ENCODE data around the gene TRIP6. TPM values are rescaled to one million over a fixed set of nuclear protein-coding genes. Genes with fewer than 3 reads are reported as not detected.
A peak's percentile ranks its signal among the peaks of the same experiment; 100 is the strongest.

The TRIP6 gene
- total RNA-seq, 3 donors from 2014 or later (not counting 1 experiment from before 2014, with no cell fraction given): 1.1 to 3.5 (median 1.5) TPM

DNA sequence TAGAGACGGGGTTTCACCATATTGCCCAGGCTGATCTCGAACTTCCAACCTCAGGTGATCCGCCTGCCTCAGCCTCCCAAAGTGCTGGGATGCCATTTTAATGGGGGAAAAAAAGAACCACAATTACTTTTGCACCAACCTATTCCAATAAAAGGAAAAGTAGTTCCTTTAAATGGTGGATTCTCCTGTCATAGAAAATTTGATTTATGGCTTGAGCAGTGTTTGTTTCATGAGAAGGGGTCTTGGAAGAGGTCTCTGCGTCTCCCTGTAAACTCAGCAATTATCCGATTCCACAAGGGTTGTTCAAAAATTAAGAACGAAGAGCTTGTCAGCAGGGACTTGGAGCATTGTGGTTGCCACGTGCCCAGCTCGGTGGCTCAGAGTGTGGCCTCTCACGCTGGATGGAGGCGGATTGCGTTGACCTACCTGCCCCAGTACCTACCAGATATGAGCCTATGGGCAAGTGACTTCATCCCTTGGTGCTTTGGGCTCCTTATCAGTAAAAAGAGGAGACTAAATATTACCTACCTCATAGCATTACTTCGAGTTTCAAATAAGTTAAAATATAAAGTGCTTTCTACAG lies 2.8 kb upstream of the TRIP6 start:
- ATAC-seq (no peak), DNase-seq (peak in 1 of 2 donors; percentile 1)
- Mint-ChIP-seq H3K27me3 (ENCODE audit: low read depth in 2 of 2) (peaks cover 0 to 9% of the 10 kb centered on the region in 2 donors), H3K9me3 (no peaks in the 10 kb centered on the region), H3K4me3 (no peak overlapping the region), H3K4me1 (peaks cover 0 to 11% of the 10 kb centered on the region in 2 donors), H3K36me3 (no peaks in the 10 kb centered on the region), H3K27ac (no peak overlapping the region)
- WGBS (ENCODE audit: insufficient coverage): 85% methylated on average over 12 of the region's 12 CpGs
- Histone ChIP-seq H3K27ac (ENCODE audit: low read length) (no peak overlapping the region), H3K4me1 (ENCODE audit: control insufficient read depth, insufficient read depth, low read length) (peaks cover 20% of the 10 kb centered on the region), H3K36me3 (ENCODE audit: control insufficient read depth, insufficient read depth, low read length) (peaks cover 32% of the 10 kb centered on the region), H3K4me3 (ENCODE audit: low read length) (no peak overlapping the region), H3K9me3 (ENCODE audit: control insufficient read depth, insufficient read depth, low read length) (no peaks in the 10 kb centered on the region), H3K27me3 (ENCODE audit: control insufficient read depth, insufficient read depth, low read length) (peaks cover 9% of the 10 kb centered on the region)
- TF ChIP-seq, protein P1, sequence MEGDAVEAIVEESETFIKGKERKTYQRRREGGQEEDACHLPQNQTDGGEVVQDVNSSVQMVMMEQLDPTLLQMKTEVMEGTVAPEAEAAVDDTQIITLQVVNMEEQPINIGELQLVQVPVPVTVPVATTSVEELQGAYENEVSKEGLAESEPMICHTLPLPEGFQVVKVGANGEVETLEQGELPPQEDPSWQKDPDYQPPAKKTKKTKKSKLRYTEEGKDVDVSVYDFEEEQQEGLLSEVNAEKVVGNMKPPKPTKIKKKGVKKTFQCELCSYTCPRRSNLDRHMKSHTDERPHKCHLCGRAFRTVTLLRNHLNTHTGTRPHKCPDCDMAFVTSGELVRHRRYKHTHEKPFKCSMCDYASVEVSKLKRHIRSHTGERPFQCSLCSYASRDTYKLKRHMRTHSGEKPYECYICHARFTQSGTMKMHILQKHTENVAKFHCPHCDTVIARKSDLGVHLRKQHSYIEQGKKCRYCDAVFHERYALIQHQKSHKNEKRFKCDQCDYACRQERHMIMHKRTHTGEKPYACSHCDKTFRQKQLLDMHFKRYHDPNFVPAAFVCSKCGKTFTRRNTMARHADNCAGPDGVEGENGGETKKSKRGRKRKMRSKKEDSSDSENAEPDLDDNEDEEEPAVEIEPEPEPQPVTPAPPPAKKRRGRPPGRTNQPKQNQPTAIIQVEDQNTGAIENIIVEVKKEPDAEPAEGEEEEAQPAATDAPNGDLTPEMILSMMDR (IDR thresholded peaks at IDR 0.05): no peak
- intact Hi-C loops (cut with micrococcal nuclease): no loop called here

DNA sequence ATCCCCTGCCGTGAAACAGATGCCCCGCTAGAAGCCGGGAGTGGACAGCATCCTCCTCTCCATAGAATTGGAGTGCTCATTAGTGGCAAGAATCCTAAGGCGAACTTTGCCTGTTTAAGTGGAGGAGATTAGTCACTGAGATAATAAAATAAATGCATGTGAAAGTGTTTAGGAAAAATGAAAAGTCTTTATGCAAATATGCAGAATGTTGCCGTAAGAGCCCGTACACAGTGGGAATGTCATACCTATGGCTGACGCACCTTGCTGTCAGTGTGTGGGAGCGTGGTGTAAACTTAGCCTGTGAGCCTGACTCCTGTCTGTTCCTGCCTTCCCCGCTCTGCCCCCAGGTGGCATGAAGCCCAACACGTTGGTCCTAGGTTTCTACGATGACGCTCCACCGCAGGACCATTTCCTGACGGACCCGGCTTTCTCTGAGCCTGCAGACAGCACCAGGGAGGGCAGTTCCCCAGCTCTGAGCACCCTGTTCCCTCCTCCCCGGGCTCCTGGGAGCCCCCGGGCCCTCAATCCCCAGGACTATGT lies 1.7 kb upstream of the TRIP6 start:
- Histone ChIP-seq H3K27me3 (ENCODE audit: control insufficient read depth, insufficient read depth, low read length) (peaks cover 9% of the 10 kb centered on the region), H3K4me1 (ENCODE audit: control insufficient read depth, insufficient read depth, low read length) (peaks cover 20% of the 10 kb centered on the region), H3K9me3 (ENCODE audit: control insufficient read depth, insufficient read depth, low read length) (no peaks in the 10 kb centered on the region), H3K36me3 (ENCODE audit: control insufficient read depth, insufficient read depth, low read length) (peaks cover 23% of the 10 kb centered on the region), H3K27ac (ENCODE audit: low read length) (no peak overlapping the region), H3K4me3 (ENCODE audit: low read length) (no peak overlapping the region)
- no peak for DNase-seq
- Mint-ChIP-seq H3K36me3 (no peaks in the 10 kb centered on the region), H3K27me3 (ENCODE audit: low read depth in 2 of 2) (peaks cover 0 to 9% of the 10 kb centered on the region in 2 donors), H3K4me1 (peaks cover 0 to 11% of the 10 kb centered on the region in 2 donors), H3K27ac (no peak overlapping the region), H3K9me3 (no peaks in the 10 kb centered on the region), H3K4me3 (no peak overlapping the region)
- intact Hi-C loops (cut with micrococcal nuclease): no loop called here
- 66% methylated on average over 17 of the region's 17 CpGs for WGBS (ENCODE audit: insufficient coverage)
- TF ChIP-seq, protein P1 (IDR thresholded peaks at IDR 0.05): no peak
- no peak for ATAC-seq

DNA sequence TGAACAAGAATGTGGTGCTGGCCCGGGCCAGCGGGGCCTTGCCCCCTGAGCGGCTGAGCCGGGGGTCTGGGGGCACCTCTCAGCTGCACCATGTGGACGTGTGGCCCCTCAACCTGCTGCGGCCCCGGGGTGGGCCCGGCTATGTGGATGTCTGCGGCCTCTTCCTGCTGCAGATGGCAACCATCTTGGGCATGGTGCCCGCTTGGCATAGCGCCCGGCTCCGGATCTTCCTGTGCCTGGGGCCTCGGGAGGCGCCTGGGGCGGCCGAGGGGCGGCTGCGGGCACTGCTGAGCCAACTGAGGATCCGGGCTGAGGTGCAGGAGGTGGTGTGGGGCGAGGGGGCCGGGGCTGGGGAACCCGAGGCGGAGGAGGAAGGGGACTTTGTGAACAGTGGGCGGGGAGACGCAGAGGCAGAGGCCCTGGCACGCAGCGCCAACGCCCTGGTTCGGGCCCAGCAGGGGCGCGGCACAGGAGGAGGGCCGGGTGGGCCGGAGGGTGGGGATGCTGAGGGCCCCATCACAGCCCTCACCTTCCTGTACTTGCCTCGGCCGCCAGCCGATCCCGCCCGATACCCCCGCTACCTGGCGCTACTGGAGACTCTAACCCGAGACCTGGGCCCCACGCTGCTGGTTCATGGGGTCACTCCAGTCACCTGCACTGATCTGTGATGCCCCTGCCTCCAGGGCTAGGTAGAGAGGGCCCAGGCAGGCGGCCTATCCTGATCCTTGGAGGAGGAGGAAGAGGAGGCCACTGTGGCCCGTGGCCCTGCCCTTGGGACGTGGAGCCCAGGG lies 1.1 kb upstream of the TRIP6 start:
- H3K27me3 ChIP-seq (ENCODE audit: control insufficient read depth, insufficient read depth, low read length): peaks cover 9% of the 10 kb centered on the region

More for the DNA sequence above, 1.1 kb upstream of the TRIP6 start:
- WGBS (ENCODE audit: insufficient coverage): 37% methylated on average over 46 of the region's 46 CpGs
- H3K4me3 Mint-ChIP-seq: peak overlapping the region; percentile 28
- ATAC-seq: peak in 2 of 3 donors; percentile 32
- intact Hi-C loops (cut with micrococcal nuclease): no loop called here
- Histone ChIP-seq H3K4me3 (ENCODE audit: low read length) (no peak overlapping the region), H3K36me3 (ENCODE audit: control insufficient read depth, insufficient read depth, low read length) (peaks cover 17% of the 10 kb centered on the region), H3K27ac (ENCODE audit: low read length) (no peak overlapping the region), H3K9me3 (ENCODE audit: control insufficient read depth, insufficient read depth, low read length) (no peaks in the 10 kb centered on the region), H3K4me1 (ENCODE audit: control insufficient read depth, insufficient read depth, low read length) (peaks cover 20% of the 10 kb centered on the region)
- no peaks in the 10 kb centered on the region for H3K36me3 Mint-ChIP-seq
- DNase-seq: peak in 1 of 2 donors; percentile 37
- H3K27me3 Mint-ChIP-seq (ENCODE audit: low read depth in 2 of 2): peaks cover 0 to 9% of the 10 kb centered on the region in 2 donors
- peaks cover 0 to 11% of the 10 kb centered on the region in 2 donors for H3K4me1 Mint-ChIP-seq
- no peak overlapping the region for H3K27ac Mint-ChIP-seq
- H3K9me3 Mint-ChIP-seq: no peaks in the 10 kb centered on the region
- TF ChIP-seq, protein P1 (IDR thresholded peaks at IDR 0.05): no peak
